GM23338 (cell line): Measurements from ENCODE around the gene GRIK4.

Source experiments
- CREB1 ChIP-seq: fragments of 250-450 bp; sonication (Bioruptor Pico); IDR thresholded peaks from 2 replicates; pipeline ENCODE4 v1.5.0; 2020; ENCODE audit warnings: low read depth, mild to moderate bottlenecking, moderate library complexity
- EZH2 ChIP-seq: fragments of 200-600 bp; sonication (generic); IDR thresholded peaks from one replicate; pipeline ENCODE4 v1.8.0; 2017; ENCODE audit warnings: antibody characterized with exemption, mild to moderate bottlenecking, low read depth; ENCODE audit not compliant: unreplicated experiment
- EZH2phosphoT487 ChIP-seq: fragments of 200-600 bp; sonication (generic); IDR thresholded peaks from one replicate; pipeline ENCODE4 v1.8.1; 2018; ENCODE audit warnings: antibody characterized with exemption; ENCODE audit not compliant: unreplicated experiment
- POLR2AphosphoS5 ChIP-seq: IDR thresholded peaks from 2 replicates; pipeline ENCODE4 v1.6.1; 2016; ENCODE audit warnings: antibody characterized with exemption, low read depth
- ZNF331 ChIP-seq: fragments of 250-450 bp; sonication (Bioruptor Pico); IDR thresholded peaks from 2 replicates; pipeline ENCODE4 v1.5.0; 2020; ENCODE audit warnings: low read depth, mild to moderate bottlenecking, moderate library complexity
- TF ChIP-seq, protein P1 (sequence below), 2 experiments: fragments of 200-600 bp in 1 of 2; sonication (generic) in 1 of 2; conservative IDR thresholded peaks; 2 replicates each; pipeline versions ENCODE4 v1.5.1 to v1.6.1; 2016 to 2017; ENCODE audit warnings: antibody characterized with exemption in 2 of 2, low read depth in 2 of 2, mild to moderate bottlenecking in 2 of 2, moderate library complexity in 1 of 2
- TF ChIP-seq, protein P2 (sequence below): IDR thresholded peaks from one replicate; pipeline ENCODE4 v1.6.1; 2018; ENCODE audit warnings: antibody characterized with exemption; ENCODE audit not compliant: unreplicated experiment

DNA sequence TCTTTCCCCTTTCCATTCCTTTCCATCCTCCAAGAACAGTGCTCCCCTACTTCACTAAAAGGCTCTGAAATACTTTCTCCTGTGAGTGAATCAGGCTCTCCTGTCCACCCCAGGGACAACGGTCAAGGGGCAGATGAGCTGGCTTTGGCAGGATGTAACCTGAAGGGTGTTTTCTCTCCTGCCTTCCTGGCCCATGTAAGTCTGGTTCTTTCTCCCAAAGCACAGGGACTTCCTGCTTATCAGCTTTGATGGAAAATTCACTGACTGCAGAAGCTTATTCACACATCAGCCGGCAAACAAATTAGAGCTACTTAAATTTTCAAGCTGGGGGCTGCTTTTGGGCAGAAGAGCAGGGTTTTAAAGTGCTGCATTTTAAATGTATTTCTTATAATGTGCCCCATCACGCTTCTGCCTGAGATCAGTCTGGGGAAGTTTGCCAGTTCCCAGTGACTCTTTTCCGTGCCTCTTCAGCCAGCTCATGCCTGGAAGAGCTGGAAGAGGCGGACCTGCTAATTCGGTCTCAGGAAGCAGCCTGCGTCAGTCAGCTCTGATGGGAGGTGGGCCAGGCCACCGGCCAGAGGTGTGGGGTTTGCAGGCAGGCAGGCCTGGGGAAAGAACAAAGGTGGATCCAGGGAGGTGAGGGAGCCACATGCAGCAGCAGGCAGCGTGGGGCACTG is 372.0 kb downstream of the GRIK4 start:
- TF ChIP-seq, protein P1, sequence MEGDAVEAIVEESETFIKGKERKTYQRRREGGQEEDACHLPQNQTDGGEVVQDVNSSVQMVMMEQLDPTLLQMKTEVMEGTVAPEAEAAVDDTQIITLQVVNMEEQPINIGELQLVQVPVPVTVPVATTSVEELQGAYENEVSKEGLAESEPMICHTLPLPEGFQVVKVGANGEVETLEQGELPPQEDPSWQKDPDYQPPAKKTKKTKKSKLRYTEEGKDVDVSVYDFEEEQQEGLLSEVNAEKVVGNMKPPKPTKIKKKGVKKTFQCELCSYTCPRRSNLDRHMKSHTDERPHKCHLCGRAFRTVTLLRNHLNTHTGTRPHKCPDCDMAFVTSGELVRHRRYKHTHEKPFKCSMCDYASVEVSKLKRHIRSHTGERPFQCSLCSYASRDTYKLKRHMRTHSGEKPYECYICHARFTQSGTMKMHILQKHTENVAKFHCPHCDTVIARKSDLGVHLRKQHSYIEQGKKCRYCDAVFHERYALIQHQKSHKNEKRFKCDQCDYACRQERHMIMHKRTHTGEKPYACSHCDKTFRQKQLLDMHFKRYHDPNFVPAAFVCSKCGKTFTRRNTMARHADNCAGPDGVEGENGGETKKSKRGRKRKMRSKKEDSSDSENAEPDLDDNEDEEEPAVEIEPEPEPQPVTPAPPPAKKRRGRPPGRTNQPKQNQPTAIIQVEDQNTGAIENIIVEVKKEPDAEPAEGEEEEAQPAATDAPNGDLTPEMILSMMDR (conservative IDR thresholded peaks at IDR 0.05; ENCODE audit: low read depth in 2 of 2): no peak
- no peak for TF ChIP-seq POLR2AphosphoS5
- TF ChIP-seq, protein P2, sequence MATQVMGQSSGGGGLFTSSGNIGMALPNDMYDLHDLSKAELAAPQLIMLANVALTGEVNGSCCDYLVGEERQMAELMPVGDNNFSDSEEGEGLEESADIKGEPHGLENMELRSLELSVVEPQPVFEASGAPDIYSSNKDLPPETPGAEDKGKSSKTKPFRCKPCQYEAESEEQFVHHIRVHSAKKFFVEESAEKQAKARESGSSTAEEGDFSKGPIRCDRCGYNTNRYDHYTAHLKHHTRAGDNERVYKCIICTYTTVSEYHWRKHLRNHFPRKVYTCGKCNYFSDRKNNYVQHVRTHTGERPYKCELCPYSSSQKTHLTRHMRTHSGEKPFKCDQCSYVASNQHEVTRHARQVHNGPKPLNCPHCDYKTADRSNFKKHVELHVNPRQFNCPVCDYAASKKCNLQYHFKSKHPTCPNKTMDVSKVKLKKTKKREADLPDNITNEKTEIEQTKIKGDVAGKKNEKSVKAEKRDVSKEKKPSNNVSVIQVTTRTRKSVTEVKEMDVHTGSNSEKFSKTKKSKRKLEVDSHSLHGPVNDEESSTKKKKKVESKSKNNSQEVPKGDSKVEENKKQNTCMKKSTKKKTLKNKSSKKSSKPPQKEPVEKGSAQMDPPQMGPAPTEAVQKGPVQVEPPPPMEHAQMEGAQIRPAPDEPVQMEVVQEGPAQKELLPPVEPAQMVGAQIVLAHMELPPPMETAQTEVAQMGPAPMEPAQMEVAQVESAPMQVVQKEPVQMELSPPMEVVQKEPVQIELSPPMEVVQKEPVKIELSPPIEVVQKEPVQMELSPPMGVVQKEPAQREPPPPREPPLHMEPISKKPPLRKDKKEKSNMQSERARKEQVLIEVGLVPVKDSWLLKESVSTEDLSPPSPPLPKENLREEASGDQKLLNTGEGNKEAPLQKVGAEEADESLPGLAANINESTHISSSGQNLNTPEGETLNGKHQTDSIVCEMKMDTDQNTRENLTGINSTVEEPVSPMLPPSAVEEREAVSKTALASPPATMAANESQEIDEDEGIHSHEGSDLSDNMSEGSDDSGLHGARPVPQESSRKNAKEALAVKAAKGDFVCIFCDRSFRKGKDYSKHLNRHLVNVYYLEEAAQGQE: no peak
- no peak for TF ChIP-seq EZH2
- no peak for TF ChIP-seq EZH2phosphoT487
- no peak for TF ChIP-seq ZNF331 (CRISPR knock-in tag)
- TF ChIP-seq CREB1 (CRISPR knock-in tag): no peak
